Hepatocyte (in vitro differentiated cells): ENCODE measurements around the gene RBM38.

Experiments
- EZH2 ChIP-seq: fragments of 200-600 bp; sonication (generic); IDR thresholded peaks from 2 replicates; pipeline ENCODE4 v1.6.1; 2016; ENCODE audit warnings: antibody characterized with exemption, mild to moderate bottlenecking, borderline replicate concordance
- EZH2phosphoT487 ChIP-seq: fragments of 200-600 bp; sonication (generic); IDR thresholded peaks from one replicate; pipeline ENCODE4 v1.6.1; 2018; ENCODE audit warnings: antibody characterized with exemption, mild to moderate bottlenecking, low read depth, moderate library complexity; ENCODE audit not compliant: unreplicated experiment, severe bottlenecking
- TF ChIP-seq, protein P1 (sequence below): fragments of 200-600 bp; sonication (generic); IDR thresholded peaks from 2 replicates; pipeline ENCODE4 v1.5.1; 2016; ENCODE audit warnings: antibody characterized with exemption, mild to moderate bottlenecking; ENCODE audit not compliant: poor library complexity

DNA sequence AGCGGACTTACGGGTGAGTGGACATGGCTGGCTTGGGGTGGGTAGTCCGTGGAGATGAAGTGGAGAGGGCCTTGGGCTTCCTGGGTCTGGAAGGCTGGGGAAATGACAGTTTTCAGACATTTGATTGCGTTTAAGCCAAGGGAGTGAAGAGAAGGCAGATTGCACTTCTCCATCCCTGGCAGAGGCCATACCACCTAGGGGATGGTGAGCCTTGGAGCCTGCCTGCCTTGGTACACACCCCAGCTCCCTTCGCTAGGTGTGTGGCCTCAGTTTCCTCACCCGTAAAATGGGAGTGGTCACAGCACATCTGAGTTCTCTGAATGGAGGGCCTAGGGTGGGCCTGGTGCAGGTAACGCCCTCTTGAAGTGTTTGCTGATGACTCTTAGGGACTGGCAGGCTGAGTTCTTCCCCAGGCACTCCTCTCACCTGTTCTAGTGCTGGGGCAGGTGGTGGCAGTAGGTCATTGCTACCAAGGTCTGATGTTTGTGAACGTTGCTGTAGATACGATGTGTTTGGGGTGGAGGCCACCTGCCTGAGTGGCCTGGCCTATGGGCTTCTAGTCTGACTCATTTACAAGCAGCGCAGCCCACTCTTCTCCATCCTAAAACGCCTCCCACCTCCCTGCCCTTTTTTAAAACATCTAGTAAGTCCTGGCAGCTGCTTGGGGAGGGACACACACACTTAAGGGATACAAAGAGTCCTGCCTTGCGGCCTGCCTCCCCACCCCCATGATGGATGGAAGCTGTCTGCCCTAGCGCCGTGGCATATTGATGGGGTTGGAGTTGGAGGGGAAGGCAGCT is 2.3 kb downstream of the RBM38 start:
- no peak for TF ChIP-seq EZH2
- TF ChIP-seq, protein P1, sequence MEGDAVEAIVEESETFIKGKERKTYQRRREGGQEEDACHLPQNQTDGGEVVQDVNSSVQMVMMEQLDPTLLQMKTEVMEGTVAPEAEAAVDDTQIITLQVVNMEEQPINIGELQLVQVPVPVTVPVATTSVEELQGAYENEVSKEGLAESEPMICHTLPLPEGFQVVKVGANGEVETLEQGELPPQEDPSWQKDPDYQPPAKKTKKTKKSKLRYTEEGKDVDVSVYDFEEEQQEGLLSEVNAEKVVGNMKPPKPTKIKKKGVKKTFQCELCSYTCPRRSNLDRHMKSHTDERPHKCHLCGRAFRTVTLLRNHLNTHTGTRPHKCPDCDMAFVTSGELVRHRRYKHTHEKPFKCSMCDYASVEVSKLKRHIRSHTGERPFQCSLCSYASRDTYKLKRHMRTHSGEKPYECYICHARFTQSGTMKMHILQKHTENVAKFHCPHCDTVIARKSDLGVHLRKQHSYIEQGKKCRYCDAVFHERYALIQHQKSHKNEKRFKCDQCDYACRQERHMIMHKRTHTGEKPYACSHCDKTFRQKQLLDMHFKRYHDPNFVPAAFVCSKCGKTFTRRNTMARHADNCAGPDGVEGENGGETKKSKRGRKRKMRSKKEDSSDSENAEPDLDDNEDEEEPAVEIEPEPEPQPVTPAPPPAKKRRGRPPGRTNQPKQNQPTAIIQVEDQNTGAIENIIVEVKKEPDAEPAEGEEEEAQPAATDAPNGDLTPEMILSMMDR, result no peak
- TF ChIP-seq EZH2phosphoT487, result no peak
